CD4-positive, alpha-beta T cell treated with Interferon gamma for 1 hour (primary cell): ENCODE results near the gene EPHA8.

Experiments used
- DNase-seq: peaks from one replicate; pipeline ENCODE4 v3.0.0-alpha.2; 2020

EPHA8 gene

DNA sequence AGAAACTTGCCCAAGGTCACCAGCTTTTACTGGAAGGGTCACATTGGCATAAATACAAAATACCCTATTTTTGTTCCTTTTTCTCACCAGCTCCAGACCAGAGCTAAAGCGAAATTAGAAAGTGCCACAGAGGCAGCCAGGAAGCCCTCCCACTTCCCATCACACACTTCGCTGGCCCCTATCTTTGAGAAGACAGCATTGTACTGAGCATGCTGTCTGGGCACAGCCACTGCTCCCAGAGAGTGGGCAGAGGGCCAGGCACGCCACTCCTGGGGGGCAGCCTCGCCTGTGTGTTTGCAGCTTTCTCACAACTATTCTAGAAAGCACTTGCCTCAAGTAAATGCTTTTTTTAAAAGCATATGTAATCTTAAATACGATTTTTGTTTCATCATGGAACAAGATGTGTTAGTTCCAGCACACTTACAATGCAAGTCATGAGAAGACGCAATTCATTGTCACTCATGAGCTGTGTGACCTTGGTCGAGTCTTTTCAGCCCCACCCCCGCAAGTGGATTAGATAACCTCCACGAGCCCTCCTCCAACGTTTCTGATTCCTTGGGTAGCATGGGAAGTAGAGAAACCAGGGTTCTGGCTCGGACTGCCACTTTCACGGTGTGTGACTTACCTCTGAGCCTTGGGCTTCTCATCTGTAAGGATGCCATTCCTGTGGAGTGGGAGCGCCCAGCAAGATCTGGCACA, 25.7 kb upstream of the EPHA8 start:
- no peak for DNase-seq

DNA sequence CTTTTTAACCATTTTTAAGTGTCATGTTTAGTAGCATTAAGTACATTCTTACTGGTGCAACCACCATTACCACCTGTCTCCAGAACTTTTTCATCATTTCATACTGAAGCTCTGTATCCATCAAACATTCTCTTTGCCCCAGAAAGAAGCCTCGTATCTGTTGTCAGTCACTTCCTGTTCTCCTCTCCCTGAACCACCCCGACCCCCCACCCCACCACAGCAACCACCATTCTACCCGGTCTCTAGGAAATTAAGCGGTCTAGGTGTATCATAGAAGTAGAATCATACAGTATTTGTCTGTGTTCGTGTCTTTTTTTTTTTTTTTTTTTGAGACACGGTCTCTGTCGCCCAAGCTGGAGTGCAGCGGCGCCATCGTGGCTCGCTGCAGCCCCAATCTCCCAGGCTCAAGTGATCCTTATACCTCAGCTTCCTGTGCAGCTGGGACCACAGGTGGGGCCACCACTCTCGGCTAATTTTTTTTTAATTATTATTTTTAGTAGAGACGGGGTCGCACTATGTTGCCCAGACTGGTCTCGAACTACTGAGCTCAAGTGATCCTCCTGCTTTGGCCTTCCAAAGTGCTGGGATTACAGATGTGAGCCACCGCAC, 23.7 kb upstream of the EPHA8 start:
- no peak for DNase-seq

DNA sequence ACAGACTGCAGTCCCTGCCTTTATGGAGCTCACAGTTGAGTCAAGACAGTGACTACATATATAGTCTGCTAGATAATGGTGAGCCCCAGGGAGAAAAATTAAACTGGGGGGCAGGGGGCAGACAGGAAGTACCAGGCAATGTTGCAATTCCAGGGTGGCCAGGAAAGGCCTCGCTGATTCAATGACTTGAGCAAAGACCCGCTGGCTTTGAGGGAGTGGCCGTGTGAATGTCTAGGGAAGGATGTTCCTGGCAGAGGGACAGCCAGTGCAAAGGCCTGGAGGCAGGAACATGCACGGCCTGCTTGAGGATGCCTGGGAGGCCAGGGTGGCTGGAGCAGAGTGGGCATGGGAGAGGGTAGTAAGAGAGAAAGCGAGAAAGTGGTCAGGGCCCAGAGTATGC, 23.0 kb upstream of the EPHA8 start:
- DNase-seq: no peak

DNA sequence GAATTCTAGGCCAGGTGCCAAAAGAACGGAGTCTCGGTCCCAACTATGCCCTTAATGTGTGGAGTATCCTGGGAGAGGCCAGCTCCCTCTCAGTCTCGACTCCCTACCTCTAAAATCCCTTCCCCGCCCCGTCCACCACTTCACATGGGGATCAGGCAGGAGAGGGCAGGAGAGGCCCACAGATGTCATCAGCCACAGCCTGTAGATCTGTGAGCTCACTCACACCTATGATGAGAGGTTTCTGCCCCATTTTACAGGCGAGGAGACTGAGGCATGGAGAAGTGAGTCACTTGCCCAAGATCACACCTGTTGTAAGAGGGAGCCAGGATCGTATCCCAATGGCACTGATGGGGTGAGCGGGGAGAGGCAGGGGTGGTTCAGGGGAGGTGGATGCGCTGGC, 20.4 kb upstream of the EPHA8 start:
- no peak for DNase-seq

DNA sequence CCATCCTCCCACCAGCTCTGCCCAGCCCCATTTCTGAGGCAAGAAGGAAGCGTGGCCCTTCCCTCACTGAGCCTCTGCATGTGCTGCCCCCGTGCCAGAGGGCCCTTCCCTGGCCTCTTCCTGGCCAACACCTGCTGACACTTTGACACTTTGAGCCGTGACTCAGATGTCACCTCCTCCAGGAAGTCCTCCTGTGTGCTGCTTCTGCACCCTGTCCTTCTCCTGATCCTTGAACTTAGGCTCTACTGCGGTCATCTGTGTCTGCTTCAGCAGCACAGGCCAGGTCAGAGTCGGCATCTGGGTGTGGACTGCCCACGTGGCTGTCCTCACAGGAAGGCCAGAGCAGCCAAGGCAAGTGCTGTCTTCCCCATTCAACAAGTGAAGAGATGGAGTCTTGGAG, 19.6 kb upstream of the EPHA8 start:
- no peak for DNase-seq

DNA sequence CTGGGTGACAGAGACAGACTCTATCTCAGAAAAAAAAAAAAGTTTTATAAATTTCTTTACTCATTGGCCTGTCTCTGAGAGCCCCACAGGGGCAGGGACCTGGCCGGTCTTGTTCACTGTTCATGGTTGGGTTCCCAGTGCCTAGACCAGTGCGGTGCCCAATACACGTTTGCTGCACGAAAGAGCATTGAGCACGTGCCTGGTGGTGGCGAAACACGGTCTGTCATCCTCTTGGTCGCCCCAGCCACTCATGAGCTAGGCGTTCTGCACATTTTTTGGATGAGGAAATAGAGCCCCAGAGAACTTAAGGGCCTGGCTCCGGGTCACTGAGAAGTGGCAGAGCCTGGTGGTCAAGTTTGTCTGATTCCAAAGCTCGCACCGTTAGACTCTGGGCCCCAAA, 18.7 kb upstream of the EPHA8 start:
- DNase-seq: no peak

DNA sequence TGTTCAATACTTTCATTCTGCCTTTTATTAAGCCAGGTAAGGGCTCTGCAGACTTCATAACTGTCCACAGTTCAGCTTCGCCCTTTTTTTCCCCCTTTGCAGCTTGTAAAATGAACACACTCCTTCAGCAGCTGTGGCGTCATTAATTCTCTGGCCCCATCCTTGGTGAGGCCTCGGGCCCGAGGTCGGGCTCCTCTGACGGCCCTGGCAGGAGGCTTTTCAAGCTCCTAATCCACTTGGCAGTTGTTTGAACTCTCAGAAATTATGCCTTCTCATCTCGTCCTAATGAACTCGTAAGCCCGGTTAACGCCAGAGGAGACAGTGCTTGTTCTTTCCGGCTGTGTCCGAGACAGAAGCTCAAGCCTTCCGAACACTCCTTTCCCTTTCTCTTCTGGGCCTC, 18.1 kb upstream of the EPHA8 start:
- DNase-seq: no peak

DNA sequence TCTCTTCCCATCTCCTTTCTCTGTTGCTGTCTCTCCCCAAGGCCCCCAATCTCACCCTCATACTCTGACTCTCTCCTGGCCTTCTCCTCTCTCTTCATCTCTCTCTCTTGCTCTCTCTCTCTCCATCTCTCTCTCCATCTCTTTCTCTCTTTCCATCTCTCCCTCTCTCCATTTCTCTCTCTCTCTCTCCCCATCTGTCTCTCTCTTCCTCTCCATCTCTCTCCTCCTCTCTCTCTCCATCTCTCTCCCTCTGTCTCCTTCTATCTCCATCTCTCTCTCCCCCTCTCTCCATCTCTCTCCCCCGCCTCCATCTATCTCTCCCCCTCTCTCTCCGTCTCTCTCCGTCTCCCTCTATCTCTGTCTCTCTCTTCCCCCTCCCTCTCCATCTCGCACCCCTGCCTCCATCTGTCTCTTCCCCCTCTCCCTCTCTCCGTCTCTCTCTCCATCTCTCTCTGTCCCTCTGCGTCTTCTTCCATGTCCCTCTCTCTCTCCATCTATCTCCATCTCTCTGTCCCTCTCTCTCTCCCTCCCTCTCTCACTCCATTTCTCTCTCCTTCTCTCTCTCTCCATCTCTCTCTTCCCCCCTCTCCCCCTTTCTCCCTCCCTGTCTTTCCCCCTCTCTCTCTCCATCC, 16.0 kb upstream of the EPHA8 start:
- DNase-seq: no peak

DNA sequence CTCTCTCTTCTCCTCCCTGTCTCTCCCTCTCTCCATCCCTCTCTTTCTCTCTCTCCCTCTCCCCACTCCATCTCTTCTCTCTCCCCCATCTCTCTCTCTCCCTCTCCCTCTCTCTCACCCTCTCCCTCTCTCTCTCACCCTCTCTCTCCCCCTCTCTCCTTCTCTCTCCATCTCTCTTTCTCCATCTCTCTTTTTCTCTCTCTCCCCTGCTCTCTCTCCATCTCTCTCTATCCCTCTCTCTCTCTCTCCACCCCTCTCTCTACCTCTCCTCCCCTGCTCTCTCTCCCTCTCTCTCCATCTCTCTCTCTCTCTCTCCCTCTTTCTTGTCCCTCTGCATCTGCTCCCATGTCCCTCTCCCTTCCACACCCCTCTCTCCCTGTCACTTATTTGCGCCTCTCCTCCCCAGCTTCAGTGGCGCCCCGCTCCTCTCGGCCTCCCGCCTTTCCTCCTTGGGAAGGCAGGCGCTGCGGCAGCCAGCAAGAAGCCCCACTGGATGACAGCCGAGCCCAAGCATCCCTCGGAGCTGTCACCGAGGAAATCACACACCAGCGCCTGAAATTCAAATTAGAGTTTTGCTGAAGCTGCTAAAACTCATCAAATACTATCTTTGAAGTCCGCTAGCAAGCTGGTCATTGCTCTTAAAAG, 15.3 kb upstream of the EPHA8 start:
- DNase-seq: no peak

DNA sequence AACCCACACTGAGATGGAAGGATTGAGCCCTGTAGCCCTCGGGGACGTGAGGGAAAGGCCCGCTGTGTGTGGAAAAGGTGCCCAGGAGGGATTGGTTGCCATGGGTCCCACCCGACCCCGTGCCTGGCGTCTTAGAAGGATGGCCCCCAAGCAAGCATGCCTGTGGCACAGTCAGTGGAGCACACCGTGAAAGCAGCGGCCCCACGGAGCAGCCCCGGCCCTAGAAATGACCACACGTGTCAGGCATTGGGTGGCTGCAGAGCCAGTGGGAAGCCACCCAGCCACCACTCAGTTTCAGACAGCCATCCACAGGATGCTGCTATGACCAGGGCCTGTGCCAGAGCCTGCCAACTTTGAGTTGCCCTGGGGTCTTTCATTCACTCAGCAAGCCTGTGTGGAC, 13.3 kb upstream of the EPHA8 start:
- DNase-seq: no peak

DNA sequence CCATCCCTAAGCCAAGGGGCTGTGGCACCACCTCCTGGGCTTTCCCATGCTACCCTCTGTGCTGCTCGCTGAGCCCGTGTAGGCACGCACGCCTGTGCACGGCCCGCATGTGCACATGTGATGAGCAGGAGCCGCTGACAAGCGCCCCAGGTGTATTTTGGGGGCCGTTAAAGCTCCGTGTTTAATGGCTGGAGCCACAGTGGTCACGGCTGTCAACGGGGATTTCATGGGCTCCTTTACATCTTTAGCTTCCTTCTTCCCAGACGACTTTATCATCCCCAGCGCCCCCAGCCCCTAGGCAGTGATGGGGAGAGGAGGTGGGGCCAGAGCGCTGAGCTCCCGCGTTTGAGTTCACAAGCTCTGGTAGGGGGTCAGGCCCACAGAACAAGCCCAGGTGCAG, 11.7 kb upstream of the EPHA8 start:
- DNase-seq: no peak

DNA sequence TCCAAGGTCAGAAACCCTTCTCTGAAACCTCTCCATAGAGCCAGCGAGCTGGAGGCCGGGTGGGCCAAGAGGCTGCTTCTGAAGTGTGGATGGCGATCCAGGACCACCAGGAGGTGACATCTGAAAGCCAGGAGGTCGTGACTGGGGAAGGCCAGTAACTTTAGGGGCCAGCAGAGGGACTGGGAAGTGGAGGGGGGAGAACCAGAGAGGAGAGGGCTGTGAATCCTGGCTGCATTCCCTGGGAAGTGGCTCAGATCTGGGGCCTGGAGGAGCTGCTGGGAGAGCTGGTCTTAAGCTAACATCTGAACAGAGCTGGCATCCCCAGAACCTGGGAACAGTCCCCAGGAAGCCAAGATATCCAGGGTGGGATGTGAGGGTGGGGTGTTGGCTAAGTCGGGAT, 11.3 kb upstream of the EPHA8 start:
- DNase-seq: no peak

DNA sequence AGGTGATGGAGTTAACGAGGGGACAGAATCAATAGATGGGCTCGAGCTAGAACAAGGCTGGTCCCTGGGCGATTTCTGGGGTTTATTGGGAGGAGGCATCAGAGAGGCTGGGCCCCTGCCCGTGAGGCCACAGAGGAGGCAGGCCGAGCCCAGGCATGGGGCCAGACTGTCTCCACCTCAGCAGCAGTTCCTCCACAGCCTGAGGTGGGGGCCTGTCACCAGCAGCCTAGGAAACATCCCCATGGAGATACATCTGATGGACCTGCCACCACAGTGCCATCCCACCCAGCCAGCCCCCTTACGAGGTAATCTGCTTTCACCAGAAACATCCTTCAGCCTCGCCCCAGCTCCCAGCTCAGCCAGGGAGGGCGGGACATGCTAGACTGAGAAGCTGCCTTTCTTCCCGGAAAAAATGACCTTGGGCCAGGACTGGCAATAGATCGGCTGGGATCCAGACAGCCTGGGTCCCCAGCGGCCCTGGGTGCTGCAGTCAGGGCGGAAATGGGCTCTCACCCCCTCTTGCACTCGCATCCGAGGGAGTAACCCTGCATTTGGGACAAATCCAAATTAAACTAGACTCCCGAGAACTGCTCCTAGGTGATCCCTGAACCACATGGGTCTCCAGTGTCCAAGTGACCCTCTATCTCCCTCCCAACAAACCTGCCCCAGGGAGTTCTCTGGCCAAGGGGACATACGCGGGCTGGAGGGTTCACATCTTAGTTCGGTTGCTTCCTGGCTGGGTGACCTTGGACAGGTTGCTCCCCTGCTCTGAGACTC, 10.0 kb upstream of the EPHA8 start:
- DNase-seq: no peak

DNA sequence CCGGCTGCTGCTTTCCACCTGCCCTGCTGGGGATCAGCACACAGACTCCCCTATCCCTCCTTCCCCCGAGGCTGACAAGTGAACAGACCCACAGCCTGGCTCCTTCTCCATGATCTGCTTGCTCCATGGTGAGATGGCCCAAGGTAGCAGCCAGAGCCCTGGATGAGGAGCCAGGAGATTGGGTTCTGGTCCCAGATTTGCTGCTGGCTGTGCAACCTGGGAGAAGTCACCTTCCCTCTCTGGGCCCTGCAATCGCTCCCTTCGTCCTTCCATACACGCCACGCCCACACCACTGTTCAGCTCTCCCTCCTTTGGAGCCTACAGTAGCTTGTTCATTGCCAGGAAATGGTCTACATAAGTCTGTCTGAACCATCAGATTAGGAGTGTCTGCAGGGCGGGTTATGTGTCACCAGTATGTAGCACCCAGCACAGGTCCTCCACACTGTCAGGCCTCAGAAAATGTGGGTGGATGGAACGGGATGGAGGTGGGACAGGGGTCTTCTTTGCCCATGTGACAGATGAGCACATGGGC, 9.2 kb upstream of the EPHA8 start:
- no peak for DNase-seq

DNA sequence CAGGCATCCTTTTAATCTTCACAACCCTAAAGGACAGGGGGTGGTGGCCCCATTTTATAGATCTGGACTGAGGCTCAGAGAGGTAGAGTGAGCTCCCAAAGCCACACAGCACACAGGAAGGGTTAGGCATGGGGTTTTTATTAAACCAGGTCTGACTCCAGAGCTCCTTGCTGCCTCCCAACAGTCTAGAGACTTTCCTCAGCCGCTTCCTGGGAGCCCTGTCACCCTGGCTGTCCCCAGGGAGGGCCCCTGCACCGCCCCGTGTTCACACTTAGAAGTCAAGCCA, 8.0 kb upstream of the EPHA8 start:
- DNase-seq: no peak

DNA sequence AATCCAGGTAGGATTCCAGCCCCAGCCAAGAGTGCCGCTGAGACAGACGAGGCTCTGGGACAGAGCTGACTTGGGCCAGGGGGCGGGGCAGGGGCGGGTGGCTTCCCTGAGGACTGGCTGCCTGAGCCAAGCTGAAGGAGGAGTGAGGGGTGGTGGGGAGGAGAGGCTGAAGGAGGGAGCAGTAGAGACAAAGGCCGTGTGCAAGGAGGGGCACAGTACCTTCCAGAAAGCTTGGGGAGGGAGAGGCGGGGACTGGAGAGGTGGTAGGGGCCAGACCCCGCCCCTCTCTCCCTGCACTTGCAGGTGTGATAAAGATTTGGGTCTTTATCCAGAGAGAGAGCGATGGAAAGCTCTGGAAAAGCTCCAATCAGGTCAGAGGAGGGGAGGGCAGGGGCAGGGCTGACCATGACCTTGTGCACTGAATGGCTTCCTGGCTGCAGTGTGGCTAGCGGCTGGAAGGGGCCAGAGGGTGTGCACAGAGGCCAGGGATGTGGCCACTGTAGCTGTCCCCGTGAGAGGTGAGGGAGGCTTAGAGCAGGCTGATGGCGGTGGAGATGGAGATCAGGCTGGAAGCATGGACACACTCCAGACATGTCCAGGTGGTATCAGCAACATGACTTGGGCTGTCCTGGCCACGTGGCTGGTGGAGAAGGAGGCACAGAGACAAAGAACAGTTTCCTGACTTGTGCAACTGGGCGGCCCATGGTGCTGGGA, 6.7 kb upstream of the EPHA8 start:
- no peak for DNase-seq

DNA sequence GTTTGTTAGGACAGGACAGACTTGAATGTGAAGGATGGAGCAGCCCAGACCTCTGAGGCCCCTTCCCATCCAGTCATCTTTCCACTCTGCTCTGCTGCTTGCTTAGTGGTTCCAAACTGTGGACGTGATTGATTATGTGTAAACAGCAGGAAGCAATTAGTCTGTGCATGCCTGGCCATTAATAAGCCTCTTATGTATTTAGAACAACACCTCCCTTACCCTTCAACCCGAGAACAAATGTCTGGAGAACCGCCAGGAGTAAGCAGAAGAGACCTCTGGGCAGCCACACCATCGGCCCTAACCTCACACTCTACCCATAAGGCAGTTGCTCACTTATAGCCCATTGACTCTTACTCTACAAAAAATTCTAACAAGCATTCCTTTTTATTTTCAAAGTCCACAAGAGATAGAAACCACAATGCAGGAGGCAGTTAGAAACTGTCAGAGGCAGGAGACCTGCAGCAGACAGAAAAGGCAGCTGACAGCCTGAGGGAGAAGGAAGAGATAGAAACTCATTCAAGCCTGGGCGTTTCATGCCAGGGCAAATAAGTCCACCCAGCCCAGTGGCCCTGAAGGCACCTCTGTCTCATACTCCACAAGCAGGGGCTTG, 5.8 kb upstream of the EPHA8 start:
- no peak for DNase-seq

DNA sequence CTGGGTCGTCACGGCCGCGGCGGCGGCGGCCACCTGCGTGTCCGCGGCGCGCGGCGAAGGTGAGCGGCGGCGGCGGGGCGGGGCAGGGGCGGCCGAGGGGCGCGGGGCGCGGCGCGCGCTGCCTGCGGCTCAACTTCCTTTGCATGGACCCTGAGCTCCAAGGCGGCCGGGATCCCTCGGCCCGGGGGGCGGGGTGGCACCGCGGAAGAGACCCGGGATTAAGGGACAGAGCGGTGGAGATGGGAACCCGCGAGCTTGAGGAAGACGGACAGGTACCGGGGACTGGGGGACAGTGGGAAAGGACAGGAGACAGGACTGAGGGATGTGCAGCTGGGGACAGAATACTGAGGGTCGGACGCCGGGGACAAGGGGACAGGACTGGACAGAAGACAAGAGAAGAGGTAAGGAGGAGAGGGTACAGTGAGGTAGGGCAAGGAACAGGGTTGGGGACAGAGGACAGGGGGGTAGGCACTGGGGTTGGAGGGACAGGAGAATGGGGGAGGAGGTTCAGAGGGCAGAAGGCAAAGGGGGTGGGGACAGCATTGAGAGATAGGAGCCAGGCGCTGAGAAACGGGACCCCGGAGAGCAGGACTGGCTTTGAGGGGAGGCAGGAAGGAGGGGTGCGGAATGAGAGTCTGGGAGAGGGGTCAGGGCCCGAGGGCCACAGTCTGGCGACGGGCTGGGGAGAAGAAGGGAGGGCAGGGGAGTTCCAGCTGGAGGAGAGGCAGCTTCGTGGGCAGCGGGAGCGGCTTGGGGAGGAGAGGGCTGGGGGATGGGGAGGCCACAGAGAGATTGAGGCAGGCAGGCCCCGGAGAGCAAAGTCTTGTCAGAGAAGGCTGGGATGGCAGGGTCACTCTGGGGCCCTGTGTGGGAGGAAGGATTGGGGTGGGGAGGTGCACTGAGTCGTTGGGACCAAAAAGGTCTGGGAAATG, 648 bp downstream of the EPHA8 start:
- DNase-seq: no peak

DNA sequence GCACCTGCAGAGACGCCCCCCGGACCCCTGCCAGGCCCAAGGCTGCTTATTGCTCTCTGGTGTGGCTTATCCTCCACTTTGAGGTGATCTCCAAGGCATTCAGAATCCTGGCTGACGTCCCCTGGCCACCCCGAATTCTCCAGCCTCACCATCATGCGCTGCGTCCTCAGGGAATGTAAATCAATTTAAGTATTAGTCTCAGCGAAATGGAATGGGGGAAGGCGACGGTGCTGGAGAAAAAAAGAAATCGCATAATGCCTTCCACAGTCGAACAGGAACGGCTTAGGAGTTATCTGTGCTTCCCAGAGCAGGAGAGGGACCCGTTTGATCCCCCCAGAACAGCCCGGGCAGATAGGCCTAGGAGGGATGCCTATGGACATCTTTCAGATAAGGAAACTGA, 2.9 kb downstream of the EPHA8 start:
- no peak for DNase-seq

DNA sequence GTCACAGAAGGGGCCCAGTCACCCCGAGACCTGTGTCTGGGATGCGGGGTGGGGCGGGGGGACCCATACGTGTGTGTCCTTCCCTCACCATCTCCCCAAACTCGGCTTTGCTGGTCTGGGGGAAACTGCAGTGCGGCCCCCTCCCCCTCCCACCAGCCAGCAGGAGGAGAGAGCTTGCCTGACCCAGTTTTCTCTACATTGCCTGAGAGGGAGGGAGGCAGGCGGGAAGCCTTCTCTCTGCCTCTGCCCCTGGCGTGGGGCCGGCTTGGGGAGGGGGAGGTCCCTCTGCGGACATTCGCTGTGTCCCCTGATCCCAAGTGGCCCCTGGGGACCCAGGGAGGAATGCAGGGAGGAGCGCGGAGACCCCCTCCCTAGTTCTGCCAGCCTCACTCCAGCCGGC, 3.9 kb downstream of the EPHA8 start:
- DNase-seq: no peak

DNA sequence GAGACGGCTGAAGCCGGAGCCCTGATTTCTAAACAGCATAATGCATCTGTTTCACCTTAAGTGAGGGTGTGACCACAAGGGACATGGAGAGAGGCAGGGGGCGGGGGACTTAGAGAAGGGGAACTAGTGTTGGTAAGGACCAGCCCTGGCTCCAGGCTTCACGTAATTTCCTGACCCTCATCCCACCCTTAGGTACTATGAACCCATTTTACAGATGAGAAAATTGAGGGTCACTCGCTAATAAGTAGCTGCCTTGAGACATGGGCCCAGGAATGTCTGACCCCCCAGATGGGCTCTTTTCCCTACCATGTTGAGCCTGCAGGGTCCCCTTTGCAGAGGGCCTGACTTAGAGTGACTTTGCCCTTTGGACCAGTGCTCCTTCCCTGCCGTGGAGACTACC, 4.7 kb downstream of the EPHA8 start:
- no peak for DNase-seq
